Cardiac fibroblast (primary cell): ENCODE data around the gene VAV1.

Experiments used
- DNase-seq, 2 donors: peaks; one replicate each; pipeline versions ENCODE4 v3.0.0 to v3.0.0-alpha.2; 2010; ENCODE audit warnings: low read depth in 2 of 2
- H3K4me3 ChIP-seq, 2 donors: replicated peaks in 1 of 2; 1 replicate in 1 of 2; 2 replicates in 1 of 2; pipeline ENCODE4 v1.5.1; 2011; ENCODE audit warnings: low read depth in 2 of 2, low read length in 2 of 2, mild to moderate bottlenecking in 2 of 2, moderate library complexity in 1 of 2
- CTCF ChIP-seq: IDR thresholded peaks from one replicate; pipeline ENCODE4 v1.5.1; 2011; ENCODE audit warnings: low read depth, mild to moderate bottlenecking, low read length, inconsistent platforms

Gene VAV1

GRCh38 chr19:6886277-6886897 lies 113.9 kb downstream of the VAV1 start:
- H3K4me3 ChIP-seq, result no peak overlapping the region
- no peak for DNase-seq
- no peak for TF ChIP-seq CTCF

GRCh38 chr19:6887316-6887715 lies 114.8 kb downstream of the VAV1 start, which contains the start of gene ADGRE1:
Gene ADGRE1, plus strand, starts transcription at chr19:6887579. Its CDS starts 30 bp downstream, at chr19:6887609.
- no peak for DNase-seq
- no peak for TF ChIP-seq CTCF
- H3K4me3 ChIP-seq, result no peak within 1 kb of the TSS

- no peak overlapping the region for H3K4me3 ChIP-seq
- TF ChIP-seq CTCF, result no peak
Measured at GRCh38 chr19:6888967-6889366, 116.5 kb downstream of the VAV1 start.

GRCh38 chr19:6890401-6890913 lies 117.9 kb downstream of the VAV1 start:
- no peak overlapping the region for H3K4me3 ChIP-seq
- DNase-seq, result no peak
- no peak for TF ChIP-seq CTCF

More at GRCh38 chr19:6888967-6889366, 116.5 kb downstream of the VAV1 start:
- no peak for DNase-seq

- H3K4me3 ChIP-seq, result no peak overlapping the region
- no peak for DNase-seq
Measured at GRCh38 chr19:6890938-6891337, 118.4 kb downstream of the VAV1 start.

GRCh38 chr19:6891761-6892385 lies 119.4 kb downstream of the VAV1 start:
- no peak for DNase-seq
- no peak overlapping the region for H3K4me3 ChIP-seq
- no peak for TF ChIP-seq CTCF

More at GRCh38 chr19:6890938-6891337, 118.4 kb downstream of the VAV1 start:
- no peak for TF ChIP-seq CTCF
